Measurements from ENCODE around the gene ADAMTS1.
A peak's percentile ranks its signal among the peaks of the same experiment; 100 is the strongest.

- TF ChIP-seq CTCF (IDR thresholded peaks at IDR 0.05) (peak in 1 of 7 experiments; percentile 29), POLR2A (IDR thresholded peaks at IDR 0.05) (no peak), EP300 (IDR thresholded peaks at IDR 0.05) (peak; percentile 25)
Measured at GRCh38 chr21:26842974-26843932, 2.0 kb downstream of the ADAMTS1 start.

Measured in stomach (tissue), 4 donors.